Liver (tissue), 3 donors: ENCODE measurements around the gene TCF7L1.

Experiments used
- CTCF ChIP-seq: fragments of 150-350 bp; IDR thresholded peaks from 2 replicates; pipeline ENCODE4 v1.5.1; 2017; ENCODE audit warnings: improper control_type of control experiment, low read depth, low read length; ENCODE audit not compliant: missing input control
- HNF4G ChIP-seq: IDR thresholded peaks from 2 replicates; pipeline ENCODE4 v1.6.1; 2016; ENCODE audit warnings: antibody characterized with exemption
- MAX ChIP-seq: IDR thresholded peaks from 2 replicates; pipeline ENCODE4 v1.6.1; 2016; ENCODE audit warnings: antibody characterized with exemption
- REST ChIP-seq: IDR thresholded peaks from 2 replicates; pipeline ENCODE4 v1.6.1; 2016; ENCODE audit warnings: antibody characterized with exemption, mild to moderate bottlenecking
- RXRA ChIP-seq, 2 donors: IDR thresholded peaks; 2 replicates each; pipeline ENCODE4 v1.6.1; 2017 to 2018; ENCODE audit warnings: antibody characterized with exemption in 2 of 2, mild to moderate bottlenecking in 1 of 2
- YY1 ChIP-seq: IDR thresholded peaks from 2 replicates; pipeline ENCODE4 v1.6.1; 2016; ENCODE audit warnings: antibody characterized with exemption, mild to moderate bottlenecking
- TF ChIP-seq, protein P1 (sequence below): IDR thresholded peaks from 2 replicates; pipeline ENCODE4 v1.6.1; 2016; ENCODE audit warnings: antibody characterized with exemption
- donor health status: healthy.
- donor health status: healthy.

DNA sequence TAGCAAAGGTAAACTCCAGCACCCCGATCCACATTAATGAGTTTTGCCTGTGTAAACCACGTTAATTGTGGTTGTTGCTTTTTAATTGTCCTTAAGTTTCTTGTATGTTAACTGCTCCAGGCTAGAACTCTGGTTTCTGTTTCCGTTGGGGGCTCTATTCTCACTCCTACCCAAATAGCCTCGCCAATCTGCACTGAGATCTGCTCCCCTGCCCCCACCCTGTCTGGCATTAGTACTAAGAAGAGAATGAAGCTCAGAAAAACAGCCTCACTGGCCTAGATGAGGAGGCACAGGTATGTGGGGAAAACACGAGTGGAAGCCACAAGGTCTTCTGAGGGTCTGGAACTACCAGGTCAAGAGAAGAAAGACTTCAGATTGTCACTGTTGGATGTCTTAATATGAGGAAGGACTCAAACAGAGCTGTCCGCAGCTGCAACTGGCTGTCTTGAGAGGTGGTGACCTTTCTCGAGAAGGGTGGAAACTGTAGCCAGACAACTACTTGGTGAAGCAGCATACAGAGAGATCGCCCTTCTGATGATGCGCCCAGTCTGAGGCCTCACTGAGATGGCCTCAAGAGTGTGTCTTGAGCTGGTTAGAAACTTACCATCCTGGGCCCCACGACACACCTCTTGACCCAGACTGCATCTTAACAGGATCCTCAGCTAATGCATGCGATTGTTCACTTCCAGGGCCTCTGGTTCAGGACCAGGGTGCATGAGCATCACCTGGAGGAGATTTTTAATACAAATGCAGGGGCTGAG lies 121.5 kb downstream of the TCF7L1 start:
- TF ChIP-seq CTCF (no peak), RXRA (IDR thresholded peaks at IDR 0.05) (no peak), MAX (no peak), REST (no peak), HNF4G (no peak), YY1 (no peak)
- TF ChIP-seq, protein P1, sequence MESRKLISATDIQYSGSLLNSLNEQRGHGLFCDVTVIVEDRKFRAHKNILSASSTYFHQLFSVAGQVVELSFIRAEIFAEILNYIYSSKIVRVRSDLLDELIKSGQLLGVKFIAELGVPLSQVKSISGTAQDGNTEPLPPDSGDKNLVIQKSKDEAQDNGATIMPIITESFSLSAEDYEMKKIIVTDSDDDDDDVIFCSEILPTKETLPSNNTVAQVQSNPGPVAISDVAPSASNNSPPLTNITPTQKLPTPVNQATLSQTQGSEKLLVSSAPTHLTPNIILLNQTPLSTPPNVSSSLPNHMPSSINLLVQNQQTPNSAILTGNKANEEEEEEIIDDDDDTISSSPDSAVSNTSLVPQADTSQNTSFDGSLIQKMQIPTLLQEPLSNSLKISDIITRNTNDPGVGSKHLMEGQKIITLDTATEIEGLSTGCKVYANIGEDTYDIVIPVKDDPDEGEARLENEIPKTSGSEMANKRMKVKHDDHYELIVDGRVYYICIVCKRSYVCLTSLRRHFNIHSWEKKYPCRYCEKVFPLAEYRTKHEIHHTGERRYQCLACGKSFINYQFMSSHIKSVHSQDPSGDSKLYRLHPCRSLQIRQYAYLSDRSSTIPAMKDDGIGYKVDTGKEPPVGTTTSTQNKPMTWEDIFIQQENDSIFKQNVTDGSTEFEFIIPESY: no peak
